OCI-LY1 (cell line): Measurements from ENCODE around the gene FXYD6.

Experiments
- H2AFZ ChIP-seq: fragments of 200-600 bp; sonication (generic), shearing (Covaris generic); 2 replicates; pipeline ENCODE4 v1.6.0; 2014; ENCODE audit warnings: antibody characterized with exemption, mild to moderate bottlenecking, low read length
- H3F3A ChIP-seq: fragments of 200-600 bp; sonication (generic), shearing (Covaris generic); 2 replicates; pipeline ENCODE4 v1.6.0; 2014; ENCODE audit warnings: mild to moderate bottlenecking, antibody characterized with exemption, low read length, moderate library complexity; ENCODE audit not compliant: insufficient read depth
- H3K27ac ChIP-seq: fragments of 200-600 bp; sonication (generic); 2 replicates; pipeline ENCODE4 v1.5.1; 2014; ENCODE audit warnings: low read length, mixed run types, mild to moderate bottlenecking, low read depth; ENCODE audit not compliant: poor library complexity, severe bottlenecking
- H3K27me3 ChIP-seq: fragments of 200-600 bp; sonication (generic); 2 replicates; pipeline ENCODE4 v1.6.0; 2014; ENCODE audit warnings: antibody characterized with exemption, mild to moderate bottlenecking, low read length, moderate library complexity; ENCODE audit not compliant: insufficient read depth
- H3K36me3 ChIP-seq: fragments of 200-600 bp; sonication (generic); 2 replicates; pipeline ENCODE4 v1.6.1; 2014; ENCODE audit warnings: mild to moderate bottlenecking, antibody characterized with exemption, low read length, moderate library complexity, mixed read lengths; ENCODE audit not compliant: insufficient read depth
- H3K4me1 ChIP-seq: fragments of 200-600 bp; sonication (generic); 2 replicates; pipeline ENCODE4 v1.5.1; 2014; ENCODE audit warnings: mild to moderate bottlenecking, low read length, moderate library complexity; ENCODE audit not compliant: insufficient read depth, severe bottlenecking
- H3K4me2 ChIP-seq: fragments of 200-600 bp; sonication (generic), shearing (Covaris generic); 2 replicates; pipeline ENCODE4 v1.6.1; 2014; ENCODE audit warnings: low read length
- H3K4me3 ChIP-seq: fragments of 200-600 bp; sonication (generic); 2 replicates; pipeline ENCODE4 v1.5.1; 2014; ENCODE audit warnings: low read length, low read depth, mild to moderate bottlenecking, mixed read lengths; ENCODE audit not compliant: poor library complexity, severe bottlenecking
- H3K79me2 ChIP-seq: fragments of 200-600 bp; shearing (Covaris generic); 2 replicates; pipeline ENCODE4 v1.6.1; 2016; ENCODE audit warnings: mixed run types, low read length, mixed read lengths; ENCODE audit not compliant: insufficient read depth
- H3K9ac ChIP-seq: fragments of 200-600 bp; sonication (generic), shearing (Covaris generic); 2 replicates; pipeline ENCODE4 v1.6.1; 2014; ENCODE audit warnings: mild to moderate bottlenecking, low read length, mixed read lengths
- H3K9me2 ChIP-seq: fragments of 200-600 bp; sonication (generic), shearing (Covaris generic); 2 replicates; pipeline ENCODE4 v1.6.1; 2014; ENCODE audit warnings: low read depth, mild to moderate bottlenecking, low read length, mixed read lengths
- H3K9me3 ChIP-seq: fragments of 200-600 bp; shearing (Covaris generic); 2 replicates; pipeline ENCODE4 v1.6.1; 2014; ENCODE audit warnings: low read length, mixed read lengths
- H4K20me1 ChIP-seq: fragments of 200-600 bp; sonication (generic), shearing (Covaris generic); 2 replicates; pipeline ENCODE4 v1.6.0; 2016; ENCODE audit warnings: mild to moderate bottlenecking, low read length; ENCODE audit not compliant: insufficient read depth
- EZH2 ChIP-seq: fragments of 200-600 bp; sonication (generic), shearing (Covaris generic); IDR thresholded peaks from 2 replicates; pipeline ENCODE4 v1.8.0; 2017; ENCODE audit warnings: borderline replicate concordance, mixed run types, mild to moderate bottlenecking, antibody characterized with exemption, low read length, moderate library complexity, mixed read lengths
- TF ChIP-seq, protein P1 (sequence below): fragments of 200-600 bp; sonication (generic), shearing (Covaris generic); IDR thresholded peaks from 2 replicates; pipeline ENCODE4 v1.5.1; 2017; ENCODE audit warnings: mild to moderate bottlenecking, antibody characterized with exemption, low read length, moderate library complexity, mixed read lengths

Gene FXYD6

DNA sequence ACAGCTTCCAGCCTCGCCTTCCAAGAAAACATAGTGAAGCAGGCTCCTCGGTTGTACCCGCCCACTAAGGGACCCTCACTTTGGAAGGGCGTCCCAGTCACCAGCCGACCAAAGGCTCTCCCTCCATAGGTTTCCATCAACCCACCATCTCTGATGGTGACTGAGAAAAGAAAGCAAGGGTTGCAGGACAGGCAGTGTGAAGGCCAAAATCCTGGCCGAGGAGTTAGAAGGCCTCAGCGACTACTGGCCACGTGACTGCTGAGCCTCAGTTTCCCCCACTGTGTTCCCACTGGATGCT lies 2.7 kb downstream of the FXYD6 start:
- Histone ChIP-seq H3K79me2 (no peaks in the 10 kb centered on the region), H4K20me1 (no peaks in the 10 kb centered on the region), H3K4me2 (no peak overlapping the region), H3K4me3 (no peak overlapping the region), H3K4me1 (no peaks in the 10 kb centered on the region), H3K9me3 (no peaks in the 10 kb centered on the region), H3K36me3 (no peaks in the 10 kb centered on the region), H3K27ac (no peak overlapping the region), H3K9ac (no peak overlapping the region), H3F3A (no peaks in the 10 kb centered on the region), H2AFZ (no peak overlapping the region), H3K9me2 (no peaks in the 10 kb centered on the region), H3K27me3 (0 out of 2 replicates have a peak, but pooled peaks cover 6% of the 10 kb centered on the region)
- TF ChIP-seq EZH2, result no peak
- TF ChIP-seq, protein P1, sequence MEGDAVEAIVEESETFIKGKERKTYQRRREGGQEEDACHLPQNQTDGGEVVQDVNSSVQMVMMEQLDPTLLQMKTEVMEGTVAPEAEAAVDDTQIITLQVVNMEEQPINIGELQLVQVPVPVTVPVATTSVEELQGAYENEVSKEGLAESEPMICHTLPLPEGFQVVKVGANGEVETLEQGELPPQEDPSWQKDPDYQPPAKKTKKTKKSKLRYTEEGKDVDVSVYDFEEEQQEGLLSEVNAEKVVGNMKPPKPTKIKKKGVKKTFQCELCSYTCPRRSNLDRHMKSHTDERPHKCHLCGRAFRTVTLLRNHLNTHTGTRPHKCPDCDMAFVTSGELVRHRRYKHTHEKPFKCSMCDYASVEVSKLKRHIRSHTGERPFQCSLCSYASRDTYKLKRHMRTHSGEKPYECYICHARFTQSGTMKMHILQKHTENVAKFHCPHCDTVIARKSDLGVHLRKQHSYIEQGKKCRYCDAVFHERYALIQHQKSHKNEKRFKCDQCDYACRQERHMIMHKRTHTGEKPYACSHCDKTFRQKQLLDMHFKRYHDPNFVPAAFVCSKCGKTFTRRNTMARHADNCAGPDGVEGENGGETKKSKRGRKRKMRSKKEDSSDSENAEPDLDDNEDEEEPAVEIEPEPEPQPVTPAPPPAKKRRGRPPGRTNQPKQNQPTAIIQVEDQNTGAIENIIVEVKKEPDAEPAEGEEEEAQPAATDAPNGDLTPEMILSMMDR, result no peak

DNA sequence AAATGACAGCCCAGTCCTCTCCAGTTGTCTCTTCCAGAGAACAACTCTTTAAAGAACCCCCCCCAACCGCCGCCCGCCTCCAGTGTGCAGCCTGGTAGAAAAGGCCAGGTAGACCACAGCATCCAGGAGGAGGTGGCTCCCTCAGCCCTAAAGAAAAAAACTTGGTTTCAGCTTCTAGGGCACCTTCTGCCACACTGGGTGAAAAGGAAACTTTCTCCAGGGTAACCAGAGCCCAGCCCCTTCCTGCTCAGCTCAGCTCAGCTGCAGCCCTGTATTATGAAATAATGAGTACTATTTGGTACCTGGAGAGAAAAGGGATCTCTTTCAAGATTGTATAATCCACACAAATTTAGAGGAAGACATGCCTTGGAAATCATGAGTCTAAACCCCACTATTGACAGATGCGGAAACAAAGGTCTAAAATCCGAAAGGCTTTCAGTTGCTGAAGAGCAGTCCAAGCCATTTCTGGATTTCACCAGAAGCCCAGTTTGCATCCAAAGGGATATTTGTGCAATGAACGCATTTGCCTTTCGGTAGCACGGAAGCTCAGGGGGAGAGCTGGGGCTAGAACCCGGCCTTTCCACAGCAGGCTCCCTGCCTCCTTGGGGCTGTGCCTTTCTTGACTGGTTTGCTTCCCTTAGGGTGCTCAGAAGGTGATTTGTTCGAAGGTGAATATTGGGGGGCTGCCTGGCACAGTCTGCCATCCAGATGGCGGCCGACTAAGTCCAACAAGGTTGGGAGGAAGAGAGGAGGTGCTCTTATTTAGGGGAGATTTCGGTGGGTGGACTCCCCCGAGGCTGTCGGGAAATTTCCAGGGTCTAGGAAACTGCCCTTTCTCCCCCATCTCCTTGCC lies 3.3 kb downstream of the FXYD6 start:
- Histone ChIP-seq H2AFZ (no peak overlapping the region), H3K4me3 (no peak overlapping the region), H3F3A (no peaks in the 10 kb centered on the region), H3K27me3 (0 out of 2 replicates have a peak, but pooled peaks cover 6% of the 10 kb centered on the region), H3K9me2 (no peaks in the 10 kb centered on the region), H3K79me2 (no peaks in the 10 kb centered on the region), H3K36me3 (no peaks in the 10 kb centered on the region), H3K4me2 (no peak overlapping the region), H4K20me1 (no peaks in the 10 kb centered on the region), H3K27ac (no peak overlapping the region), H3K9me3 (no peaks in the 10 kb centered on the region), H3K9ac (no peak overlapping the region), H3K4me1 (no peaks in the 10 kb centered on the region)
- TF ChIP-seq, protein P1, result no peak
- TF ChIP-seq EZH2, result no peak

DNA sequence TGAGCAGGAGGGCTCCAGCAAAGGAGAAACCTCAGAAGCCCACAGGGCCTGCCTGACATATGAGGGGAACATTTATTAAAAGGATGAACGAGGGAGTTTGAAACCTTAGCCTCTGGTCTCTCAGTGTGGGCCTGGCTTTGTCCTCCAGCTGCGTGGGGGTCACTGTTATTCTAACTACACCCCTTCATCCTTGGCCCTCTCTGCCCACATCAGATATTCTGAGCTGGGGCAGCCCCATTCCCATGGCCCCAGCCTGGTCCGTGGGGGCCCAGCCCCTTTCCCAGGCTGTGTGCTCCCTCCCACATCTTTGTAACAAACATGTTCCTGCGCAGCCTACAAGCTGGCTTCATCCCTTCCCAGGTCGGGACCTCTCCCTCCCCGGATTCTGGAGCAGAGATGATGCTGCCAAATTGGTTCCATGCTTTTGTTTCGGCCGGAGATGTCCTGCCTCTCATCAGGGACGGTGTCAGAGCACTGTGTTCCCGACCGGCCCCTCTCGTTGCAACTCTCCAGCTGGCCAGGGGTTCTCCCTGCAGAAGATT lies 4.0 kb downstream of the FXYD6 start:
- Histone ChIP-seq H3K9me3 (no peaks in the 10 kb centered on the region), H2AFZ (no peak overlapping the region), H3F3A (no peaks in the 10 kb centered on the region), H3K4me2 (no peak overlapping the region), H3K79me2 (no peaks in the 10 kb centered on the region), H4K20me1 (no peaks in the 10 kb centered on the region), H3K27ac (no peak overlapping the region), H3K27me3 (0 out of 2 replicates have a peak, but pooled peaks cover 6% of the 10 kb centered on the region), H3K9ac (no peak overlapping the region), H3K4me1 (no peaks in the 10 kb centered on the region), H3K9me2 (no peaks in the 10 kb centered on the region), H3K4me3 (no peak overlapping the region), H3K36me3 (no peaks in the 10 kb centered on the region)
- TF ChIP-seq, protein P1, result no peak
- TF ChIP-seq EZH2, result no peak
